GM19023 (cell line): ENCODE results near the gene CNTN6.

ENCODE experiments used
- ATAC-seq: cut with Tn5 transposase; IDR thresholded peaks from one replicate; pipeline ENCODE4 v1.9.1; 2021; ENCODE audit warnings: mild to moderate bottlenecking, moderate library complexity; ENCODE audit not compliant: unreplicated experiment

Gene CNTN6

GRCh38 chr3:1092771-1093170, at the start of gene CNTN6:
Gene CNTN6 (plus strand): TSS chr3:1093024. CDS start chr3:1148009, 54,985 bp downstream.
- no peak for ATAC-seq

DNA sequence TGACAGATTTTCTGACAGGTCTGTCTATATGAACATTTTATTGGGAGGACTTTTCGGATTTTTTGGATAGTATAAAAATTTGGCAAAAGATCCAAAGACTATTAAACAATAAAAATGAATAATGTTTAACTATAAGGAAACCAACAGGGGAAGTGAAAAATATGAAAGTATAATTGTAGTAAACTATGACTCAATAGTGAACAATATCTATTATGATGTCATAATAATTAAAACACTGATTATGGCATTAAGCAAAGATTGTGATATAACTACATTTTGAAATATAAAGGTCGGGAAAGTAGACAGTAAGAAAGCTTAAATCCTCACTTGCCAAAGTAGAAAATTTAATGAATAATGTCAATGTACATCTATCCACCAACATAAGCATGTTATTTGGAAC, 44.3 kb upstream of the CNTN6 start:
- ATAC-seq = no peak

DNA sequence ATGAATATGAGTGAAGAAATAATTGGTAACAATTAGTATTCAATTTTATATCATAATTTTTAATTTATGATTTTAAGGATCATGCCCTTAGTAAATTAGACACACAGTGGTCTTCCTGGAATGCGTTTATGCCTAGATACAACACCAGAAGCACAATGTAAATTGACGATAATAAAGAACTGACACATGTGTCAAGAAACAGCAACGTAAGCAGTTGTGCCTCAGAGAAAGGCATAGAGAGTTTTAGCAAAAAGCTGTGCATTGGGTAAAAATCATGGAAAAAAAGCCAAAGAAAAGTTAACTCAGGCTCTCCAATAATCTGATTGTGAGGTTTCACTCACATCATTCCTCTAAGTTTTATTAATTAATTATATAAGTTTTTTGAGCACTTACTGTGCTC, 37.0 kb upstream of the CNTN6 start:
- ATAC-seq = no peak

DNA sequence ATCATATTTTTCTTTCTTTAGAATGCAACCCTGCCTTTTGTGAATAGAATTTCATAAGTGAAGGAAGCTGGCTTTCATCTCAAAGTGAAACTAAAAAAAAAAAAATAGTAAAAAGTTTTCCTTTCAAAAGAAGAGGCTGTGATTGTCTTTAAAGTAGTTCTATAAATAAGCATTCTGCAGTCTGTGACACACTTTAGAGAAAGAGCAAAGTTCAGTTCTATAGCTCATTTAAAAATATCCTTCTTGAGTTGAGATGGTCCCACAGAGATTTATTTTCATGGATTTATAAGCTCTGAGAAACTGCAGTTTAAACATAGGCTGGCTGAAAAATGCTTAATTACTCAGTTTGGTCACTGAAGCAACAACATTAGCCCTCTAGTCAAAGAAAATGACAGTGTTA, 36.1 kb upstream of the CNTN6 start:
- no peak for ATAC-seq

DNA sequence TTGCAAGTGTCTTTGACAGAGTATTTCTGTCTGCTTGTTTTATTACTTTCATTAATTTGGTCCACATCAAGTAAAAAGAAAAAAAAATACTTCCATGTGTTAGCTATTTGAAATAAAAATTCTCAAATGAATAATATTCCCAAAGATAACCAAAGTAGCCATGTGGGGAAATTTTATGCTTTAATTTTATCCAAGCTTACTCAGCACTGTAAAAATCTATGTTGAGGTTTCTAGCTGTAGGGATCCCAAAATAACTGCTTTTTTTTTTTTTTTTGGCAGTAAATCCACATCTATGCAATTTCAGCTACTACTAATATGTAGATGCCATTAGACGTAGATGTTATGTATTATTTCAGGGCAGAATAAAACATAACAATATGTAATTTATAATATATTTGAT, 35.4 kb upstream of the CNTN6 start:
- no peak for ATAC-seq

- ATAC-seq = no peak
These were observed 23.8 kb upstream of the CNTN6 start for GRCh38 chr3:1068985-1069384.

DNA sequence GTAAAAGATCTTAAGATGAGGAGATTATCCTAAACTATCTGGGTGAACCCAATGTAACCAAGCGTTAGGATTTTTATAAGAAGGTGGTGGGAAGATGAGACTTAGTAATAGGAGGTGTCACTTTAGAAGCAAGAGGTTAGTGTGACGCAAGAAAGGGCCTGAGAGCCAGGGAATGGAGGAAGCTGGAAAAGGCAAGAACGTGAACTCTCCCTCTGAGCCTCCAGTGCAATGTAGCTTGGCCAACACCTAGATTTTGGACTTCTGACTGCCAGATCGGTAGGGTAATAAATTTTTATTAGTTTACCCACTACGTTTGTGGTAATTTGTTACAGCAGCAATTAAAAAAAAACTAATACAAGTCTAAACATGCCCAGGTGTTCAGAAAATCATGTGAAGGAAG, 20.8 kb upstream of the CNTN6 start:
- ATAC-seq = no peak

GRCh38 chr3:1079662-1080061, 13.2 kb upstream of the CNTN6 start:
- ATAC-seq = no peak

DNA sequence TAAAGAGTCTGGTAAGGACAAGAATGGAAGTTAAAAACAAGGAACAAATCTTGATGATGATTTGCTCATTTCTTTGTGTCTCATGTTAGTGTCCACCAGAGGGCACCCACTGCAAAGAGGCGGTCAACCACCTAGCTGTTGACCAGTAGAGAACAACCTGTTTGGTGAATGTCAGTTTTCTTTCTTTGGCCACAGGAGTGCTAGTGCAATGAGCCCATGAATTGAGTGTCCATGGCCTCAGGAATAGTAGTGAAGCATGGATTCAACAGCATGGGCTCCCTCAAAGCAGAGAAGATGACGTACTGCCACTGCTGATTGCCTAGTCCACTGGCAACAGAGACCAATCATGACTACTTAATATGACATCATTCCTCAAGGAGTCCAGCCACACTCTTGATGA, 10.7 kb upstream of the CNTN6 start:
- ATAC-seq = peak; percentile 66

DNA sequence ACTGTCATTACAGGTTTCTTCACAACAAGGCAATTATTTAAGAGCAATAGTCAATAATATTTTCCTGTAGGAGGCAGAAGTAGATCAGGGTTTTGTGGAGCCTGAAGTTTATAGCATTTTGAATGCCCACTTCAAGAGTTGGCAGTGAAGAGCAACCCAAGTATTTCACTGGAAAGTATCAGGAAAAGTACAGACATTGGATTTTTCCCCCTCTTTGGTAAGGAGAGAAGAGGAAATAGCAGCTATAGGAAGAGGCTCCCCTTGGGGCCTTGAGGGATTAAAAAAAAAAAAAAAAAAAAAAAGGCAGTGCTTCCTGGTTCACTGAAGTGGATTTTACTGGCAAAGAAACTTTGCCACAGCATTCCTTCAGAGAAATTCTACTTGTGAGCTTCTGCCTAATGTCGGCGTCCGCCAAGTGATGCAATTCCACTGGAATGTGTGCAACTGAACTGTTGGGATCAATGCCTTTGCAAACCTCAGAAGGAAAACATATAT, 5.7 kb upstream of the CNTN6 start:
- ATAC-seq = no peak

GRCh38 chr3:1088503-1088902, 4.3 kb upstream of the CNTN6 start:
- ATAC-seq = no peak

- no peak for ATAC-seq
These were observed 1.5 kb upstream of the CNTN6 start for GRCh38 chr3:1091286-1091685.

- ATAC-seq = no peak
These were observed 763 bp upstream of the CNTN6 start for GRCh38 chr3:1092061-1092460.

- no peak for ATAC-seq
These were observed 393 bp downstream of the CNTN6 start for GRCh38 chr3:1093217-1093616.

GRCh38 chr3:1103525-1103924, 10.7 kb downstream of the CNTN6 start:
- no peak for ATAC-seq

DNA sequence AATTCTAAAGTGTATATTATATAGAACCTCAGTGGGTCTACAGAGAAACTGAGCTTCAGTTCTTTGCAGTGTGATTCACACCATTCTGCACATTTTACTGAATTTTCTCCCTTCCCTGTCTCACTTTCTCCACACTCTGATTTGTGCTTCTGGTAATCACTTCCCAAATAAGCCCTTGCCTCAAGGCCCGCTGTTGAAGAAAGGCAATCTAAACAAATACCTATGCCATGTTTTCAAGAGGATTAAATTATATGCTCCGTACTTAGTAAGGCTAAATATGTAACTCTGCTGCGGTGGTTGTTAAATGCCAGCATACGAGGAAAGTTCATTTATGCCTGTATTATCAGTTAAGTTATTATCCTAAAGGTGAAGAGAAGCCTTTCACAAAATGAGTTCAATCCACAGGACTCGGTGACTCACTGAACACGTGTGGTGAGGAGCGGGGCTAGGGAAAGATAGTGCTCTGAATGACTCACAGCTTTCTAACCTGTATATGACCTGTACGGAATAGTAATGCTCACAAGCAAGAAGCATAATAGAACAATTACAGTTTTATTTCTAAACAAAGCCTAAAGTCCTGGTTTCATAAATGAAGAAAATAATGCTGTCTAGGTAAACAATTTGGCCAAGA, 25.1 kb downstream of the CNTN6 start:
- no peak for ATAC-seq

DNA sequence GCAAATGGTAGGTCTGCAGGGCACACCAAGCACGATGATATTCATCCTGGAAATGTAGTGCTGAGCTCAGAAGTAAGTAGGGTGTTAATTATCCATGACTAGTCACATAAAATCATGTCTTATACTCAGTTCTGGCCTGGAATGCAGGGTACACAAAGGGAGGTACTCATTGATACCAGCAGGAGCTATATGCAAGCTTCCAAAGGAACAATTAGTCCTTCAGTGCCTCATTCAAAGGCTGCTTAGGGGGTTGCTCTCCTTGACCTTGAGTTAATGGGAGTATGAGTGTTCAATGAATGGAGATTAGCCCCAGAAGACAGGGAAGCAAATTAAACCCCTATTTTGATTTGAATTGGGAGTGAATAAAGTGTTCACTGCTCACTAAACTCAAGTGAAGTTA, 38.3 kb downstream of the CNTN6 start:
- no peak for ATAC-seq

GRCh38 chr3:1135194-1135593, 42.4 kb downstream of the CNTN6 start:
- ATAC-seq = no peak

GRCh38 chr3:1138036-1138435, 45.2 kb downstream of the CNTN6 start:
- ATAC-seq = no peak

GRCh38 chr3:1139071-1139470, 46.2 kb downstream of the CNTN6 start:
- no peak for ATAC-seq

DNA sequence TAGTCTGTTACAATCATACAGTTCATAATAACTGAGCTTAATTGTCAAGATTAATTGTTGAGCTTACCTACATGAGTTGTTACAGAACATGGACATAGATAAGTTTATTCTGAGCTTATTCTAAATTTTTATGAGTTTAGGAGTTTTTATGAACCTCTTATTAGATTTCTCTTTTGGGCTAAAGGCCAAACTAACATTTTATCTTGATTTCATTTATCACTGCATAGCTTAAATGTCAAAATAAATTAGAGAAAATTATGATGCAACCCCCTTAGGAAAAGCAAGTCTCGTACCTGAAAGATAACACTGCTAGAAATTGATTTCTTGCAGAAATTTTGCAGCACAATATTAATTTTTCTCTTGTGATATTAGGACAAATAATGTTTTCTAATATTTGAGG, 54.5 kb downstream of the CNTN6 start:
- ATAC-seq = no peak

- ATAC-seq = no peak
These were observed 55.0 kb downstream of the CNTN6 start for GRCh38 chr3:1147819-1148218.

DNA sequence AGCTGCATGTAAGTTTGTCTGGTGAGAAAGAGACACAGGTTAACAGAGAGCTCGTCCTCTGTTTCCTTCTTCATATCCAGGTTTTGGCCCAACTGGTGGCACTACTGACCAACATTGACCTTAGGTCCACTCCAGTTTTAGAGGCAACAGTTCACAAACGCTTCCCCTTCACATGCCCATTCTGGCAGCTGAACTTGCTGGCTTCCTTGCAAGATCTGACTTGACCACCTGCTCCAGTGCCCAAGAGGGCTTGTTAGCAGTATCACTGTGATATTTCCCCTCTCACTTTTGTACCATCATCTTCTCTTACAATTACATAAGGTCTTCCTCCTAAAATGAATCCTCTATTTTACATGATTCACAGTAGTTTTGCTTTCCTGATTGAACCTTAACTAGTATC, 71.3 kb downstream of the CNTN6 start:
- ATAC-seq = no peak
